Measurements from ENCODE around the gene LHFPL6.

The LHFPL6 gene

GRCh38 chr13:39468306-39468705 is 134.7 kb downstream of the LHFPL6 start:
- no peak for DNase-seq (ENCODE audit: low read depth in 2 of 2)

GRCh38 chr13:39463611-39464010 is 139.4 kb downstream of the LHFPL6 start:
- no peak for DNase-seq (ENCODE audit: low read depth in 2 of 2)

GRCh38 chr13:39462906-39463305 is 140.1 kb downstream of the LHFPL6 start:
- no peak for DNase-seq (ENCODE audit: low read depth in 2 of 2)

GRCh38 chr13:39462428-39462827 is 140.6 kb downstream of the LHFPL6 start:
- DNase-seq (ENCODE audit: low read depth in 2 of 2), result no peak

GRCh38 chr13:39461685-39462266 is 141.2 kb downstream of the LHFPL6 start:
- DNase-seq (ENCODE audit: low read depth in 2 of 2), result no peak

GRCh38 chr13:39457274-39457673 is 145.7 kb downstream of the LHFPL6 start:
- DNase-seq (ENCODE audit: low read depth in 2 of 2), result no peak

- no peak for DNase-seq (ENCODE audit: low read depth in 2 of 2)
Measured at GRCh38 chr13:39455521-39456175, 147.3 kb downstream of the LHFPL6 start.

- DNase-seq (ENCODE audit: low read depth in 2 of 2), result no peak
Measured at GRCh38 chr13:39452834-39453233, 150.2 kb downstream of the LHFPL6 start.

- DNase-seq (ENCODE audit: low read depth in 2 of 2), result no peak
Measured at GRCh38 chr13:39452417-39452816, 150.6 kb downstream of the LHFPL6 start.

- no peak for DNase-seq (ENCODE audit: low read depth in 2 of 2)
Measured at GRCh38 chr13:39451860-39452301, 151.1 kb downstream of the LHFPL6 start.

- no peak for DNase-seq (ENCODE audit: low read depth in 2 of 2)
Measured at GRCh38 chr13:39451301-39451700, 151.7 kb downstream of the LHFPL6 start.

GRCh38 chr13:39450176-39450575 is 152.8 kb downstream of the LHFPL6 start:
- no peak for DNase-seq (ENCODE audit: low read depth in 2 of 2)

GRCh38 chr13:39448834-39449233 is 154.2 kb downstream of the LHFPL6 start:
- no peak for DNase-seq (ENCODE audit: low read depth in 2 of 2)

GRCh38 chr13:39446865-39447264 is 156.1 kb downstream of the LHFPL6 start:
- no peak for DNase-seq (ENCODE audit: low read depth in 2 of 2)

GRCh38 chr13:39444866-39445265 is 158.1 kb downstream of the LHFPL6 start:
- DNase-seq (ENCODE audit: low read depth in 2 of 2), result no peak

GRCh38 chr13:39433651-39434050 is 169.3 kb downstream of the LHFPL6 start:
- no peak for DNase-seq (ENCODE audit: low read depth in 2 of 2)

GRCh38 chr13:39432196-39432595 is 170.8 kb downstream of the LHFPL6 start:
- no peak for DNase-seq (ENCODE audit: low read depth in 2 of 2)

GRCh38 chr13:39422845-39423565 is 180.0 kb downstream of the LHFPL6 start:
- DNase-seq (ENCODE audit: low read depth in 2 of 2), result no peak

- no peak for DNase-seq (ENCODE audit: low read depth in 2 of 2)
Measured at GRCh38 chr13:39419876-39420275, 183.1 kb downstream of the LHFPL6 start.

- no peak for DNase-seq (ENCODE audit: low read depth in 2 of 2)
Measured at GRCh38 chr13:39419068-39419467, 183.9 kb downstream of the LHFPL6 start.

- no peak for DNase-seq (ENCODE audit: low read depth in 2 of 2)
Measured at GRCh38 chr13:39418424-39418823, 184.6 kb downstream of the LHFPL6 start.

- no peak for DNase-seq (ENCODE audit: low read depth in 2 of 2)
Measured at GRCh38 chr13:39417643-39418042, 185.3 kb downstream of the LHFPL6 start.

GRCh38 chr13:39417131-39417530 is 185.9 kb downstream of the LHFPL6 start:
- DNase-seq (ENCODE audit: low read depth in 2 of 2), result no peak

Data from stimulated activated CD8-positive, alpha-beta memory T cell treated with anti-CD3 and anti-CD28 coated beads, Interleukin-2, amount 100 ng/mL, for 48 hours (primary cell).